HG03469 (cell line): ENCODE measurements around the gene RASGRF1.

Source experiments
- ATAC-seq: cut with Tn5 transposase; IDR thresholded peaks from one replicate; pipeline ENCODE4 v1.9.1; 2021; ENCODE audit warnings: mild to moderate bottlenecking, moderate library complexity, moderate number of reproducible peaks; ENCODE audit not compliant: unreplicated experiment

RASGRF1 gene

GRCh38 chr15:78974272-78974918, 116.2 kb downstream of the RASGRF1 start:
- no peak for ATAC-seq

GRCh38 chr15:78969687-78970349, 120.8 kb downstream of the RASGRF1 start:
- no peak for ATAC-seq

GRCh38 chr15:78968539-78969271, 121.9 kb downstream of the RASGRF1 start:
- no peak for ATAC-seq

- no peak for ATAC-seq
Measured at GRCh38 chr15:78968114-78968513, 122.5 kb downstream of the RASGRF1 start.

- ATAC-seq = no peak
Measured at GRCh38 chr15:78960308-78960707, 130.3 kb downstream of the RASGRF1 start.

GRCh38 chr15:78959360-78959759, 131.2 kb downstream of the RASGRF1 start:
- no peak for ATAC-seq

- ATAC-seq = no peak
Measured at GRCh38 chr15:78957416-78958093, 133.0 kb downstream of the RASGRF1 start.

GRCh38 chr15:78956937-78957336, 133.6 kb downstream of the RASGRF1 start:
- ATAC-seq = no peak

- ATAC-seq = no peak
Measured at GRCh38 chr15:78955355-78955754, 135.2 kb downstream of the RASGRF1 start.

GRCh38 chr15:78951841-78952238, 138.7 kb downstream of the RASGRF1 start:
- ATAC-seq = no peak

GRCh38 chr15:78950902-78951840, 139.4 kb downstream of the RASGRF1 start:
- ATAC-seq = no peak

- no peak for ATAC-seq
Measured at GRCh38 chr15:78950343-78950742, 140.2 kb downstream of the RASGRF1 start.

GRCh38 chr15:78949461-78949860, 141.1 kb downstream of the RASGRF1 start:
- no peak for ATAC-seq

GRCh38 chr15:78947506-78947905, 143.1 kb downstream of the RASGRF1 start:
- no peak for ATAC-seq

- no peak for ATAC-seq
Measured at GRCh38 chr15:78946493-78946892, 144.1 kb downstream of the RASGRF1 start.

GRCh38 chr15:78944669-78945407, 145.7 kb downstream of the RASGRF1 start, which contains the start of gene CTSH:
TSS of gene CTSH (minus strand) at chr15:78945046. CDS start at chr15:78944981, 65 bp downstream.
- no peak for ATAC-seq

- ATAC-seq = no peak
Measured at GRCh38 chr15:78944202-78944625, 146.4 kb downstream of the RASGRF1 start.

GRCh38 chr15:78943692-78944091, 146.9 kb downstream of the RASGRF1 start:
- ATAC-seq = no peak

GRCh38 chr15:78942741-78943140, 147.8 kb downstream of the RASGRF1 start:
- ATAC-seq = no peak
